Measurements from ENCODE around the gene PLXND1. TPM values are rescaled to one million over a fixed set of nuclear protein-coding genes. Genes with fewer than 3 reads are reported as not detected.

The PLXND1 gene
- total RNA-seq, 1 donor from 2014 or later: 3.1 TPM

DNA sequence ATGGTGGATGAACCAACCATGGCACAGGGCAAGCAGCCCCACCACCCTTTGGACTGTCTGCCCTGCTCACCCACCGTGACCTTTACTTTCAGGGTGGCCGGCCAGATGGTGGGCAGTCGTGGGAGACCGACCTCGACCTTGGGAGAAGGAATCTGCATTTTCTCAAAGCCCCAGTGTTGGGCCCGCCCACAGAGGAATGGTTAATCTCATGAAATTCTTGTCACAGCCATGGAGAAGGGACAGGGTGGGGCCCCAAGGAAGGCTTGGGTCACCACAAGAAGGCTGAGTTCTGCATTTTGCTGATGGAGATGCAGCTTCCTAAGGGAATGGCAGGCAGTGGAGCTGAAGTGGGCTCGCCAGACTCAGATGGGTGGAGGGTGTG lies 2.9 kb downstream of the PLXND1 start:
- DNase-seq (no peak), ATAC-seq (ENCODE audit: low read depth) (no peak)
- no peak overlapping the region for H3K27ac Mint-ChIP-seq
- ChIA-PET CTCF (no interaction called here), POLR2A (no interaction called here)
- TF ChIP-seq, protein P1, sequence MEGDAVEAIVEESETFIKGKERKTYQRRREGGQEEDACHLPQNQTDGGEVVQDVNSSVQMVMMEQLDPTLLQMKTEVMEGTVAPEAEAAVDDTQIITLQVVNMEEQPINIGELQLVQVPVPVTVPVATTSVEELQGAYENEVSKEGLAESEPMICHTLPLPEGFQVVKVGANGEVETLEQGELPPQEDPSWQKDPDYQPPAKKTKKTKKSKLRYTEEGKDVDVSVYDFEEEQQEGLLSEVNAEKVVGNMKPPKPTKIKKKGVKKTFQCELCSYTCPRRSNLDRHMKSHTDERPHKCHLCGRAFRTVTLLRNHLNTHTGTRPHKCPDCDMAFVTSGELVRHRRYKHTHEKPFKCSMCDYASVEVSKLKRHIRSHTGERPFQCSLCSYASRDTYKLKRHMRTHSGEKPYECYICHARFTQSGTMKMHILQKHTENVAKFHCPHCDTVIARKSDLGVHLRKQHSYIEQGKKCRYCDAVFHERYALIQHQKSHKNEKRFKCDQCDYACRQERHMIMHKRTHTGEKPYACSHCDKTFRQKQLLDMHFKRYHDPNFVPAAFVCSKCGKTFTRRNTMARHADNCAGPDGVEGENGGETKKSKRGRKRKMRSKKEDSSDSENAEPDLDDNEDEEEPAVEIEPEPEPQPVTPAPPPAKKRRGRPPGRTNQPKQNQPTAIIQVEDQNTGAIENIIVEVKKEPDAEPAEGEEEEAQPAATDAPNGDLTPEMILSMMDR (IDR thresholded peaks at IDR 0.05): no peak
- no peak overlapping the region for H3K4me3 Mint-ChIP-seq
- peaks cover 2% of the 10 kb centered on the region for H3K36me3 Mint-ChIP-seq (ENCODE audit: low read depth)
- no peaks in the 10 kb centered on the region for H3K9me3 Mint-ChIP-seq
- H3K27me3 Mint-ChIP-seq: peaks cover 16% of the 10 kb centered on the region
- intact Hi-C loops (cut with micrococcal nuclease): no loop called here
- H3K4me1 Mint-ChIP-seq: peaks cover 10% of the 10 kb centered on the region

- no peak for DNase-seq
- POLR2A ChIA-PET: no interaction called here
- Mint-ChIP-seq H3K27me3 (peaks cover 16% of the 10 kb centered on the region), H3K9me3 (no peaks in the 10 kb centered on the region), H3K4me3 (no peak overlapping the region), H3K27ac (no peak overlapping the region), H3K4me1 (peaks cover 10% of the 10 kb centered on the region), H3K36me3 (ENCODE audit: low read depth) (peaks cover 2% of the 10 kb centered on the region)
- no peak for ATAC-seq (ENCODE audit: low read depth)
- intact Hi-C loops (cut with micrococcal nuclease): no loop called here
- TF ChIP-seq, protein P1 (IDR thresholded peaks at IDR 0.05): no peak
- CTCF ChIA-PET: interaction anchor here (0.9 kb wide), 1 partner anchor 112 kb away, joined by 3 read pairs; no protein-coding TSS in a partner anchor
Measured at GRCh38 chr3:129602730-129603560, 3.5 kb downstream of the PLXND1 start.

DNA sequence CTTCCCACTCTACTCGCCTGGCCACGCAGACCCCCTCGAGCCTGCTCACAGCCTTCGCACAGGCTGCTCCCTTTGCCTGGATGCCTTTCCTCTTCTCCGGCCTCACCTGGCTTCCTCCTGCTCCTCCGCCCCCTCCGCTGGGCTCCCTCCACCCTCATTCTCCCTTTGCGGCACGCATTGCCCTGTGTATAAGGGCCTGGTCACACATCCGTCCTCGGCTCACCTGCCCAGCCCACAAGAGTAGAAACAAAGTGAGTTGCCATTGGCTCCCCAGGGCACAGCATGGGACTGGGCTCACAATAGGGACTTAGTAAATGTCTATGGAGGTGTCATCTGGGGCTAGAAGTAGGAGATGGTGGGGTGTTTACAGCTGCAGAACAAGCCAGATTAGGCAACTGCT lies 4.2 kb downstream of the PLXND1 start:
- DNase-seq (no peak), ATAC-seq (ENCODE audit: low read depth) (no peak)
- intact Hi-C loops (cut with micrococcal nuclease): no loop called here
- Mint-ChIP-seq H3K9me3 (no peaks in the 10 kb centered on the region), H3K27me3 (peaks cover 15% of the 10 kb centered on the region), H3K4me3 (no peak overlapping the region), H3K36me3 (ENCODE audit: low read depth) (peaks cover 2% of the 10 kb centered on the region), H3K4me1 (peaks cover 9% of the 10 kb centered on the region), H3K27ac (no peak overlapping the region)
- CTCF ChIA-PET: interaction anchor here (0.9 kb wide), 1 partner anchor 112 kb away, joined by 3 read pairs; no protein-coding TSS in a partner anchor
- POLR2A ChIA-PET: no interaction called here
- TF ChIP-seq, protein P1 (IDR thresholded peaks at IDR 0.05): no peak

DNA sequence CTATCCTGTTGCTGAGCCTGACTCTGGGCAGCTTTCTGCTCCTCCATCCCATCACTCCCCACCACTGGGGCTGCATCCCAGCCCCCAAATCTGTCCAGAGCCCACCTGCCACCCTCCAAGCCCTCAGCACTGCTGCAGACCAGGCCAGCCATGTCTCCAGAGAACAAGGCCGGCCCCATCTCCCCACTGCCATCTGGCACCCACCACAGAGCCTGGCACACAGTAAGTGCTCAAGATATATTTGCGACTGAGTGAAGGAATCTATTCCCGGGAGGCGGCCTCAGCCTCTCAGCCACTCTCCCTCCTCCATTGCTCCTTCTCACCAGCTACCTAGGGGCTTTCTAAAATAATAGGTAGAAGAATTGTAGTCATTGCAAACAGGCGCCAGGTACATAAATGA lies 4.8 kb downstream of the PLXND1 start:
- intact Hi-C loops (cut with micrococcal nuclease): no loop called here
- H3K27ac Mint-ChIP-seq: no peak overlapping the region
- H3K4me1 Mint-ChIP-seq: peaks cover 4% of the 10 kb centered on the region
- ATAC-seq (ENCODE audit: low read depth): no peak
- DNase-seq: no peak
- no peaks in the 10 kb centered on the region for H3K36me3 Mint-ChIP-seq (ENCODE audit: low read depth)
- TF ChIP-seq, protein P1 (IDR thresholded peaks at IDR 0.05): no peak
- POLR2A ChIA-PET: no interaction called here
- peaks cover 10% of the 10 kb centered on the region for H3K27me3 Mint-ChIP-seq
- no peak overlapping the region for H3K4me3 Mint-ChIP-seq
- CTCF ChIA-PET: no interaction called here
- H3K9me3 Mint-ChIP-seq: no peaks in the 10 kb centered on the region

DNA sequence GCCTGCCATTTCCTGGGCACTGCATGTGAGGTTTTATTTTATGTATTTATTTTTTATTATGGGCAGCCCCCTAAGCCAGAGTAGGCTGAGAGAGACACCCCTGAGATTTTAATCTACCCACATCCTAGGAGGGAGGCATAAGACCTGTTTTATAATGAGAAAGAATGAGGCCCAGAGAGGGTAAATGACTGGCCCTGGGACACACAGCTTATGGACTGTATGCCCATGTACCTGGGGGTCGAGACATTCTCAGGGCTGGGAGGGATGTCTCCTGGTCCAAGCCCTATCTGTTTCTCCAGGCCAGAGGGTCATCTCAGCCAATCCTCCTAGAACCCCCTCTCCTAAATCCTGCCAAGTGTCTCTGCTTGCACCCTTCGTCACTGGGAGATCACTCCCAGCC lies 6.1 kb downstream of the PLXND1 start:
- CTCF ChIA-PET: no interaction called here
- no peak for DNase-seq
- POLR2A ChIA-PET: no interaction called here
- peaks cover 7% of the 10 kb centered on the region for H3K27me3 Mint-ChIP-seq
- TF ChIP-seq, protein P1 (IDR thresholded peaks at IDR 0.05): no peak
- H3K4me3 Mint-ChIP-seq: no peak overlapping the region
- no peaks in the 10 kb centered on the region for H3K4me1 Mint-ChIP-seq
- H3K27ac Mint-ChIP-seq: no peak overlapping the region
- no peaks in the 10 kb centered on the region for H3K9me3 Mint-ChIP-seq
- H3K36me3 Mint-ChIP-seq (ENCODE audit: low read depth): no peaks in the 10 kb centered on the region
- intact Hi-C loops (cut with micrococcal nuclease): no loop called here
- ATAC-seq (ENCODE audit: low read depth): no peak
